HG02571 (cell line): ENCODE data around the gene SPIB.
"Not testable (repeated sequence)": the region's sequence is repeated elsewhere in the genome, so short reads cannot be mapped to it uniquely, and the experiment has no call there.

Experiments
- ATAC-seq: cut with Tn5 transposase; IDR thresholded peaks from one replicate; pipeline ENCODE4 v1.9.1; 2021; ENCODE audit warnings: mild to moderate bottlenecking, moderate library complexity; ENCODE audit not compliant: unreplicated experiment

Gene SPIB

GRCh38 chr19:50465986-50466705 is 47.4 kb downstream of the SPIB start:
- no peak for ATAC-seq

DNA sequence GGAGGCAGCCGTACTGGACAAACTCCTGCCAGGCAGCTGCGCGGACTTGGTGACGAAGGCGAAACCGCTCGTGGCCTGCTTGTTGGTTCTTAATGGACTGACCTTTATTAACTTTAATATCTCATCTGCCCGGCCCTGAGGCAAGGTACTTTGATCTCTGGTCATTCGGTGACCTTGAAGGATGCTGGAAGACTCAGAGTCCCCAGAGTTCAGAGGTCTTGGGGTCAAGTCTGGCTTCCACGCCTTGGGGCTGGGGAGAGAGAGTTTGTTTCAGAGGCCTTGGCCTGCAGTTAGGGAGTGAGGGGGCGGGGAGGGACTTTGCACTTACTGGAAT is 47.9 kb downstream of the SPIB start:
- ATAC-seq, result no peak

GRCh38 chr19:50467566-50467965 is 48.8 kb downstream of the SPIB start:
- ATAC-seq, result no peak

GRCh38 chr19:50468818-50469217 is 50.1 kb downstream of the SPIB start:
- no peak for ATAC-seq

DNA sequence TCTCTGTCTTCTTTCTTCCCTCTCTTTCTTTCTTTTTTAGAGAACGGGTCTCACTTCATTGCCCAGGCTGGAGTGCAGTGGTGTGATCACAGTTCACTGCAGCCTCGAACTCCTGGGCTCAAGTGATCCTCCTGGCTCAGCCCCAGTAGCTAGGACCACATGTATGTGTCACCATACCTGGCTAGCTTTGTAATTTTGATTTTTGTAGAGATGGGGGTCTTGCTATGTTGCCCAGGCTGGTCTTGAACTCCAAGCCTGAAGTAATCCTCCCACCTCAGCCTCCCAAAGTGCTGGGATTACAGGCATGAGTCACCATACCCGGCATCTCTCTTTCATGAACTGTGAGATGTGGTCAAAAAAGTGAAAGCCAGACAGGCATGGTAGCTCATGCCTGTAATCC is 54.6 kb downstream of the SPIB start:
- ATAC-seq, result not testable (repeated sequence)

DNA sequence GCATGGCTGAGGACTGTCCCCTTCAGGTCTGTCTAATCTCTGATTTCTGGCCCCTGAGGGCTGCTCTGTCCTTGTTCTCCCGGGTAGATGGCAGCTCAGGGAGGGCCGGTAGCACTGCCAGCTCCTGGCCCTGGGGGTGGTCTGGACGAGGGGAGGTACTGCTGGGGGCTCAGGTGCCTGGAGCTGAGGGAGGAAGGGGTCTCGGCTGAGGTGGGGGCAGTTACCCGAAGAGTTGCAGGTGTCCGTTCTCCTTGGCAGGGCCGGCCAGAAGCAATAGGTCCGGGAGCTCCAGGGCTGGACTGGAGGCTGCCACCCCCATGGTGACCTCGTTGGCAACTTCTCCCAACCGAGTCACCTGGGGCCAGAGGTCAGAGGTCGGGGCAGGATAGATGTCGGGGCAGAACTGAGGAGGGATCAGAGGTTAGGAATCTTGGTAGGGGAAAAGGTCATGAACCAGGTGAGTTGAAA is 56.4 kb downstream of the SPIB start:
- ATAC-seq, result no peak

- peak; percentile 4 for ATAC-seq
Measured at GRCh38 chr19:50475736-50476223, 57.0 kb downstream of the SPIB start.

DNA sequence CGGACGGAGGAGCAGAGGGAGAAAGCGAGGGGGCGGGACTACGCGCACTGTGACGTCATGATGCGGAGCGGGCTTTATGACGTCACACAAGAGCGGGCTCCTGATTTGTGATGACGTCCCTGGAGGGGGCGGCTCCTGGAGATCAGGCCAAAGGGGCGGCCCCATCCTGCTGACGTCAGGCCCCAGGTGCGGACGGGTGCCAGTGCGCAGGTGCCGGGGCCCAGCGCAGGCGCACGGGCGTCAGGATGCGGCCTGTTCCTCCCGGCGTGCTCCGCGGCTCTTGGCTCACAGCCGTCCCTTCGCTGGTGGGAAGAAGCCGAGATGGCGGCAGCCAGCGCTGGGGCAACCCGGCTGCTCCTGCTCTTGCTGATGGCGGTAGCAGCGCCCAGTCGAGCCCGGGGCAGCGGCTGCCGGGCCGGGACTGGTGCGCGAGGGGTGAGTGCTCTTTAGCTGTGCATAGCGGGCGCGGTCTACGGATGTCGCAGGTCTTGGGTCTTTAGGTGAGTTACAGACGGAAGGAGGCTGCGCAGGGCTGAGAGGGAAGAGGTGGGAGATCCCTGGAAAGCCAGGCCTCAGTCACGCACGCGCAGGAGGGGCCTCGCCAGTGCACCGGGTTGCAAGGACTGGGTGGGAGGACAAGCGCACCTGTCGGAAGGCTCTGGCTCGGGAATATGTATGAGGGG is 57.6 kb downstream of the SPIB start, which contains the start of the genes EMC10 and GARIN5A:
EMC10 (plus strand) TSS at position 284 of the 683 bp plus-strand sequence; CDS start at position 322, 38 bp downstream.
GARIN5A (minus strand) TSS at position 625 of the 683 bp plus-strand sequence; CDS start at position 165, 460 bp downstream.
- peak; percentile 75 for ATAC-seq

DNA sequence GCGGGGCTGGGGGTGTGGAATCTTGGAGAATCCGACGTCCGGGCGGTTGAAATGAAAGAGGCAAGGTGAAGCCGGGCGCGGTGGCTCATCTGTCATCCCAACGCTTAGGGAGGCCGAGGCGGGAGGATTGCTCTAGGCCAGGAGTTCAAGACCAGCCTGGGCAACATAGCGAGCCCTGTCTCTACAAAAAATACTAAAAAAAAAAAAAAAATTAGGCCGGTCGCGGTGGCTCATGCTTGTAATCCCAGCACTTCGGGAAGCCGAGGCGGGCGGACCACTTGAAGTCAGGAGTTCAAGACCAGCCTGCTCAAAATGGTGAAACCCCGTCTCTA is 58.1 kb downstream of the SPIB start:
- no peak for ATAC-seq

- ATAC-seq, result no peak
Measured at GRCh38 chr19:50477751-50478515, 59.2 kb downstream of the SPIB start.

- ATAC-seq, result no peak
Measured at GRCh38 chr19:50478901-50479715, 60.4 kb downstream of the SPIB start.

- ATAC-seq, result no peak
Measured at GRCh38 chr19:50479761-50480251, 61.1 kb downstream of the SPIB start.

DNA sequence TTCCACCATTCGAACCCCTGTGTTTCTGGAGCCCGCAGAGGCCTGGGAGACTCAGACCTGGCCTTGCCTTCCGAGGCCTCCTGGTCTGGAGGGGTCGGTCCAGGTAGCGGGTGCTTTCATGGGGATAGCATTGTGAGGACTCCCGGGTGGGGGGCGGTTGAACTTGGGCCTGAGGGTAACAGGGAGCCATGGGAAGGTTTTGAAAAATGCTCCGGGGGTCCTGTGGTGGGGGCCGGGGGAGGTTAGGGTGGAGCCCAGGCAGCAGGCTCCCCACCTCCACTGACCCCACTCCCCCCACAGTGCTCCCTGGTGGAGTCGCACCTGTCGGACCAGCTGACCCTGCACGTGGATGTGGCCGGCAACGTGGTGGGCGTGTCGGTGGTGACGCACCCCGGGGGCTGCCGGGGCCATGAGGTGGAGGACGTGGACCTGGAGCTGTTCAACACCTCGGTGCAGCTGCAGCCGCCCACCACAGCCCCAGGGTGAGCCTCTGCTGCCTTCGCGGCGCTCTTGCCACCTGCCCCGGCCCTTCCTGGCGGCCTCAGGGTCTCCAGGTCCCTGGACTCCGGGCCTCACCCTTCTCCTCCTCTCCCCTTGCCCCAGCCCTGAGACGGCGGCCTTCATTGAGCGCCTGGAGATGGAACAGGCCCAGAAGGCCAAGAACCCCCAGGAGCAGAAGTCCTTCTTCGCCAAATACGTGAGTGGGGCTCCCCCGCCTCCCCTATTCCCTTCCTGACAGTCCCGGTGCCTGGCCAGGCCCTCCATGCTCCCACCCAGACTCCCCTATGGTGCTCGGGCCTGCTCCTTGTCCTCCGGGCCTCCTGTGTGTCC is 61.8 kb downstream of the SPIB start:
- no peak for ATAC-seq
